Immature natural killer cell (primary cell): Measurements from ENCODE around the gene ACER1. TPM values are rescaled to one million over a fixed set of nuclear protein-coding genes. Genes with fewer than 3 reads are reported as not detected.
"Not testable (repeated sequence)": the region's sequence is repeated elsewhere in the genome, so short reads cannot be mapped to it uniquely, and the experiment has no call there.

Experiments used
- DNase-seq, 3 donors: peaks; one replicate each; pipeline ENCODE4 v3.0.0; 2022; ENCODE audit warnings: mixed read lengths in 1 of 3
- H3K27ac Mint-ChIP-seq, 6 donors: one replicate each; pipeline ENCODE4 v1.8.0; 2020; ENCODE audit warnings: mixed read lengths in 6 of 6, mild to moderate bottlenecking in 5 of 6, inconsistent platforms in 4 of 6, moderate library complexity in 3 of 6
- H3K27me3 Mint-ChIP-seq, 3 donors: one replicate each; pipeline ENCODE4 v1.8.0; 2020 to 2021; ENCODE audit warnings: low read depth in 3 of 3, mild to moderate bottlenecking in 3 of 3, mixed read lengths in 3 of 3, moderate library complexity in 3 of 3, inconsistent platforms in 1 of 3
- H3K36me3 Mint-ChIP-seq, 3 donors: one replicate each; pipeline ENCODE4 v1.8.0; 2020; ENCODE audit warnings: mixed read lengths in 3 of 3, inconsistent platforms in 2 of 3, mild to moderate bottlenecking in 2 of 3
- H3K4me1 Mint-ChIP-seq, 2 donors: one replicate each; pipeline ENCODE4 v1.8.0; 2020; ENCODE audit warnings: inconsistent platforms in 2 of 2, mild to moderate bottlenecking in 2 of 2, mixed read lengths in 2 of 2, moderate library complexity in 1 of 2
- H3K4me3 Mint-ChIP-seq, 5 donors: one replicate each; pipeline ENCODE4 v1.8.0; 2020; ENCODE audit warnings: mild to moderate bottlenecking in 5 of 5, mixed read lengths in 5 of 5, inconsistent platforms in 3 of 5, moderate library complexity in 3 of 5
- H3K9me3 Mint-ChIP-seq, 6 donors: one replicate each; pipeline ENCODE4 v1.8.0; 2020; ENCODE audit warnings: mild to moderate bottlenecking in 6 of 6, mixed read lengths in 6 of 6, inconsistent platforms in 4 of 6, moderate library complexity in 3 of 6
- polyA plus RNA-seq, 3 donors: library from polyadenylated mRNA; unstranded; fragments of 300-500 nt; fragmentation: Illumina TruSeq; gene quantifications; one replicate each; pipeline ENCODE4 v1.2.3, GENCODE V29; 2021

Gene ACER1
- polyA plus RNA-seq, 3 donors from 2014 or later = 0.54 to 0.63 TPM; not detected in 1

DNA sequence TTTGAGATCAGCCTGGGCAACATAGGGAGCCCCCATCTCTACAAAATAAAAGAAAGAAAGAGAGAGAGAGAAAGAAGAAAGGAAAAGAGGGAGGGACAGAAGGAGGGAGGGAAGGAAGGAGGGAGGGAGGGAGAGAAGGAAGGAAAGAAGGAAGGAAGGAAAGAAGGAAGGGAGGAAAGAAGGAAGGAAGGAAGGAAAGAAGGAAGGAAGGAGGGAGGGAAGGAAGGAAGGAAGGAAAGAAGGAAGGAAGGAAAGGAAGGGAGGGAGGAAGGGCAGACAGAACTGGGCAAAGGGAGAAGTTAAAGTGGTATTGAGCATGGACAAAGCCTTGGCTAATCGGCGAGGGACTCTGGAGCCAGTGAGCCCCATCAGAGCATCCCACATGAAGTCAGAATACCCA, 15.9 kb upstream of the ACER1 start:
- H3K27ac Mint-ChIP-seq, H3K4me1 Mint-ChIP-seq, H3K36me3 Mint-ChIP-seq: not testable (repeated sequence)

GRCh38 chr19:6343462-6343861, 10.1 kb upstream of the ACER1 start:
- no peak for DNase-seq
- Mint-ChIP-seq H3K36me3 (no peaks in the 10 kb centered on the region), H3K27me3 (peaks cover 4 to 14% (median 6%) of the 10 kb centered on the region in 3 donors), H3K9me3 (peaks cover 0 to 1% (median 0%) of the 10 kb centered on the region in 6 donors), H3K4me1 (no peaks in the 10 kb centered on the region), H3K4me3 (no peak overlapping the region), H3K27ac (no peak overlapping the region)

More for the DNA sequence above, 15.9 kb upstream of the ACER1 start:
- H3K27me3 Mint-ChIP-seq, H3K9me3 Mint-ChIP-seq, DNase-seq, H3K4me3 Mint-ChIP-seq: not testable (repeated sequence)

DNA sequence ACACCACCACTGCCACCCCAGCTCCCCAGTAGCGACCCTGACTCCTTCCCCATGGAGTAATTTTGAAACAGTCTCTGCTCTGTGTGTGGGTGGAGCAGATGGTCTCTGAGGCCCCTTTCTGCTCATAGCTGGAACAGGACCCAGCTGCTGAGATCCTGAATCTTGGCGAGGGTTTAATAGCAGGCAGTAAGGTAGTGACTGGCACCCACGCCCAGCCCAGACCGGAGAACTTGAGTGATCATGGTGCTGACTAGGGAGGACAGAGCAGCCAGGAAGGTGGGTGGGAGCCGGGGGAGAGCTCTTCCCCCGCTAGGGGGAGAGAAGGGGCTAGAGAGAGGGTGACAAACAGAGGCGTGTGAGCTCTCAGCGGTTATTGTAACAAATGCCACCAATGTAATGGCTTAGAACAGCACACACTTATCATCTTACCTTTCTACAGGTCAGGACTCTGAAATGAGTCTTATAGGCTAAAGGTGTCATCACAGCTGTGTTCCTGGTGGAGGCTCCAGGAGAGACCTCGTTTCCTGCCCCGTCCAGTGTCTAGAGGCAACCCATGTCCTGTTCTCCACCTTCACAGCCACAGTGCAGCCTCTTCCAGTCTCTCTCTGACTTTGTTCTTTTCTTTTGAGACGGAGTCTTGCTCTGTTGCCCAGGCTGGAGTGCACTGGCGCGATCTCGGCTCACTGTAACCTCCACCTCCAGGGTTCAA, 7.2 kb upstream of the ACER1 start:
- H3K27ac Mint-ChIP-seq = no peak overlapping the region
- H3K36me3 Mint-ChIP-seq = no peaks in the 10 kb centered on the region

GRCh38 chr19:6334490-6335285, 1.3 kb upstream of the ACER1 start:
- H3K4me1 Mint-ChIP-seq = no peaks in the 10 kb centered on the region
- H3K4me3 Mint-ChIP-seq = no peak overlapping the region
- no peak for DNase-seq
- no peak overlapping the region for H3K27ac Mint-ChIP-seq
- H3K27me3 Mint-ChIP-seq = no peaks in the 10 kb centered on the region
- H3K36me3 Mint-ChIP-seq = no peaks in the 10 kb centered on the region
- no peaks in the 10 kb centered on the region for H3K9me3 Mint-ChIP-seq

More for the DNA sequence above, 7.2 kb upstream of the ACER1 start:
- DNase-seq = no peak
- Mint-ChIP-seq H3K9me3 (no peaks in the 10 kb centered on the region), H3K4me3 (no peak overlapping the region), H3K27me3 (peaks cover 4 to 10% (median 4%) of the 10 kb centered on the region in 3 donors), H3K4me1 (no peaks in the 10 kb centered on the region)

DNA sequence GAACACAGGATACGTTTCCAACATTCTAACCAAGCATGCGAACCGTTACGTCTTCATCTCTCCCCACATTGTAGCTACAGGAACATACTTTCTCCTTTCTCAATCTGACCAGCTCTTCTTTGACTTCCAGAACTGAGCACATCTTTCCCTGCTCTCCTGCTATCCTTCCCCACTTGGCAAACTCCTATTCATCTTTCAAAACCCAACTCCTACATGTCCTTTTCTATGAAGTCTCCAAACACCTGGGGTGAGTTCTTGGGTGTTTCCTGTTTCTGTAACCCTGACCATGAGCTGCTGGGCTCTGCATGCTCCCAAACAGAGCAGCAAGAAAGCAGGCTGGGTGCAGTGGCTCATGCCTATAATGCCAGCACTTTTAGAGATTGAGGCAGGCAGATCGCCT, 6.6 kb downstream of the ACER1 start:
- DNase-seq = no peak
- no peak overlapping the region for H3K27ac Mint-ChIP-seq

GRCh38 chr19:6325614-6326013, 7.8 kb downstream of the ACER1 start:
- H3K27me3 Mint-ChIP-seq = peaks cover 2 to 11% (median 6%) of the 10 kb centered on the region in 3 donors
- no peak overlapping the region for H3K4me3 Mint-ChIP-seq
- H3K36me3 Mint-ChIP-seq = peaks cover 0 to 4% (median 0%) of the 10 kb centered on the region in 3 donors
- no peak for DNase-seq
- H3K4me1 Mint-ChIP-seq = no peaks in the 10 kb centered on the region
- no peak overlapping the region for H3K27ac Mint-ChIP-seq
- H3K9me3 Mint-ChIP-seq = no peaks in the 10 kb centered on the region

More for the DNA sequence above, 6.6 kb downstream of the ACER1 start:
- Mint-ChIP-seq H3K27me3 (peaks cover 0 to 11% (median 2%) of the 10 kb centered on the region in 3 donors), H3K4me3 (no peak overlapping the region), H3K4me1 (no peaks in the 10 kb centered on the region), H3K9me3 (no peaks in the 10 kb centered on the region), H3K36me3 (peaks cover 0 to 4% (median 0%) of the 10 kb centered on the region in 3 donors)

- Mint-ChIP-seq H3K36me3 (peaks cover 0 to 4% (median 0%) of the 10 kb centered on the region in 3 donors), H3K9me3 (no peaks in the 10 kb centered on the region), H3K27ac (no peak overlapping the region), H3K4me3 (no peak overlapping the region), H3K4me1 (no peaks in the 10 kb centered on the region), H3K27me3 (peaks cover 2 to 11% (median 6%) of the 10 kb centered on the region in 3 donors)
- DNase-seq = no peak
Measured at GRCh38 chr19:6324757-6325156, 8.7 kb downstream of the ACER1 start.

- Mint-ChIP-seq H3K27me3 (peaks cover 2 to 11% (median 6%) of the 10 kb centered on the region in 3 donors), H3K9me3 (no peaks in the 10 kb centered on the region), H3K36me3 (peaks cover 0 to 4% (median 0%) of the 10 kb centered on the region in 3 donors), H3K4me1 (no peaks in the 10 kb centered on the region), H3K4me3 (no peak overlapping the region), H3K27ac (no peak overlapping the region)
- no peak for DNase-seq
Measured at GRCh38 chr19:6322284-6322683, 11.1 kb downstream of the ACER1 start.

- peaks cover 2 to 10% (median 4%) of the 10 kb centered on the region in 3 donors for H3K27me3 Mint-ChIP-seq
- H3K36me3 Mint-ChIP-seq = peaks cover 0 to 4% (median 0%) of the 10 kb centered on the region in 3 donors
- no peak overlapping the region for H3K27ac Mint-ChIP-seq
- no peak for DNase-seq
- H3K9me3 Mint-ChIP-seq = no peaks in the 10 kb centered on the region
- no peak overlapping the region for H3K4me3 Mint-ChIP-seq
- no peaks in the 10 kb centered on the region for H3K4me1 Mint-ChIP-seq
Measured at GRCh38 chr19:6319376-6319775, 14.0 kb downstream of the ACER1 start.

- Mint-ChIP-seq H3K4me3 (no peak overlapping the region), H3K9me3 (no peaks in the 10 kb centered on the region), H3K27ac (no peak overlapping the region), H3K27me3 (peaks cover 2 to 10% (median 4%) of the 10 kb centered on the region in 3 donors), H3K4me1 (no peaks in the 10 kb centered on the region), H3K36me3 (peaks cover 0 to 4% (median 0%) of the 10 kb centered on the region in 3 donors)
- no peak for DNase-seq
Measured at GRCh38 chr19:6318772-6319171, 14.6 kb downstream of the ACER1 start.

GRCh38 chr19:6315646-6316045, 17.8 kb downstream of the ACER1 start:
- not testable (repeated sequence) for H3K4me3 Mint-ChIP-seq, H3K4me1 Mint-ChIP-seq, DNase-seq, H3K27me3 Mint-ChIP-seq, H3K36me3 Mint-ChIP-seq, H3K9me3 Mint-ChIP-seq, H3K27ac Mint-ChIP-seq

DNA sequence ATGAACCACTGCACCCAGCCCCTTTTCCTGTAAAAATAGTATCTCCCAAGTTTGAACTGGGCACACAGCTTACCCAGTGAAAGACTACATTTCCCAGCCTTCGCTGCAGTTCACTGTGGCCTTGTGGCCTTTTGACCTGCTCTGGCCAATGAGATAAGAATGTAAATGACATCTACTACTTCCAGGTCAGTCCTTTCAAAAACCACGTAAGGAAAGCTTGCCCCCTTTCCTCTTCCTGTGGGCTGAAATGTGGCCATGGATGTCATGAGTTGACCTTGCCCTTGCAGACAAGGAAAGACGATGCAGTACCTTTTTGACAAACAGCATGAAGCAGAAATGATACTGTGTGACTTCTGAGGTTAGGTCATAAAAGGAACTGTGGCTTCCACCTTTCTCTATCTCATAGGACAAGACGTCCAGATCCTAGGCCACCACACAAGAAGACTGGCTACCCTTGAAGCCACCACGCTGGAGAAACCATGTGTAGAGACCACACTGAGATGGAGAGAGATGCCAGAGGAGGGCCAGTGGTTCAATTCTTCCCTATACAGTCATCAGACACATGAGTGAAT, 19.9 kb downstream of the ACER1 start:
- Mint-ChIP-seq H3K27ac (no peak overlapping the region), H3K27me3 (peaks cover 3 to 8% (median 5%) of the 10 kb centered on the region in 3 donors)
- no peak for DNase-seq

DNA sequence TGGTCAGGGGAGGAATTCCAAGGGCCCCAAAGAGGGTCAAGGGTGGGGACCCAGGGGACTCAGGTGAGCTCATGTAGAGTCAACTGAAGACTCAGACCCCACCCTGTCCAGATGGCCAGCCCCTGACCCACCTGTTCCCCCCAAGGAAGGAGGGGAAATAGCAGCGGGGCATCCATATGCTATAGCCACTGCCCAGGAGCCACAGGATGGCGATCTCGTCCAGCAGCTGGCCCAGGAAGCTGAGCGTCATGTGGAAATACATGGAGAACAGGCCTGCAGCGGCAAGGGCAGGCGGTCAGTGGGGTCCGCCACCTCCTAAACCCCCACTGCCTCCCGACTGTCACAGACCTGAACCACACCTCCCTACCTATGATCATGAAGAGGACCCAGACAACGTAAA, 21.4 kb downstream of the ACER1 start:
- no peak overlapping the region for H3K27ac Mint-ChIP-seq
- H3K36me3 Mint-ChIP-seq = no peaks in the 10 kb centered on the region
- H3K9me3 Mint-ChIP-seq = no peaks in the 10 kb centered on the region
- H3K4me1 Mint-ChIP-seq = no peaks in the 10 kb centered on the region
- no peak overlapping the region for H3K4me3 Mint-ChIP-seq
- no peak for DNase-seq
- H3K27me3 Mint-ChIP-seq = peaks cover 3 to 9% (median 4%) of the 10 kb centered on the region in 3 donors

More for the DNA sequence above, 19.9 kb downstream of the ACER1 start:
- H3K4me1 Mint-ChIP-seq = no peaks in the 10 kb centered on the region
- no peaks in the 10 kb centered on the region for H3K9me3 Mint-ChIP-seq
- no peak overlapping the region for H3K4me3 Mint-ChIP-seq
- no peaks in the 10 kb centered on the region for H3K36me3 Mint-ChIP-seq

DNA sequence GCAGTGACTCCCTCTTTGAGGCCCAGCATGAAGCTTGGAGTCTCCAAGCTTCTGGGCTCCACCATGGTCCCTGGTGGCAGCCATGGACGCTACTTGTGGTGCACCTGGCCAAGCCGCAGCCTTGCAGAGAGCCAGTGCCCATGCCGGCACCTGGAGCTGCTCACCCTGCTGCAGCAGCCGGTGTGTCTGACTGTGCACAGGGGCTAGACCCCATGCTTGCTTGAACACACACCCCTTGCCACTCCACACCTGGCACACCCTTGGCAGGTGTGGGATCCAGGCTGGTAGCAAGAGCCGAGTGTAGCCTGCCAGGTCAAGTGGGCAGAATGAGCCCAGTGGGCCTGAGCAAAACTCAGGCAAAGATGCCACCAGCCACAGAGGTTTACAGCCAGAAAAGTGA, 35.0 kb downstream of the ACER1 start:
- peaks cover 0 to 3% (median 0%) of the 10 kb centered on the region in 3 donors for H3K36me3 Mint-ChIP-seq
- H3K27ac Mint-ChIP-seq = no peak overlapping the region
- H3K4me1 Mint-ChIP-seq = no peaks in the 10 kb centered on the region
- H3K9me3 Mint-ChIP-seq = peaks cover 4 to 13% (median 7%) of the 10 kb centered on the region in 6 donors
- H3K4me3 Mint-ChIP-seq = no peak overlapping the region
- no peak for DNase-seq
- H3K27me3 Mint-ChIP-seq = peaks cover 3 to 8% (median 4%) of the 10 kb centered on the region in 3 donors
